ENCODE measurements around the gene SYNE1. TPM values are rescaled to one million over a fixed set of nuclear protein-coding genes. Genes with fewer than 3 reads are reported as not detected.
"Not testable (repeated sequence)": the region's sequence is repeated elsewhere in the genome, so short reads cannot be mapped to it uniquely, and the experiment has no call there.

SYNE1 gene
- total RNA-seq, 1 experiment from 2014 or later: 6.5 TPM

GRCh38 chr6:152563177-152563576 lies 74.0 kb downstream of the SYNE1 start (continued):
- TF ChIP-seq FOXP4 (CRISPR knock-in tag; IDR thresholded peaks at IDR 0.05) (no peak), KAT7 (CRISPR knock-in tag; IDR thresholded peaks at IDR 0.05; ENCODE audit: borderline replicate concordance) (no peak), NR3C1 (CRISPR knock-in tag; conservative IDR thresholded peaks at IDR 0.05; ENCODE audit: low read depth) (no peak), NFYB (CRISPR knock-in tag; conservative IDR thresholded peaks at IDR 0.05; ENCODE audit: low read depth) (no peak), HMGA2 (CRISPR knock-in tag; IDR thresholded peaks at IDR 0.05) (no peak), ZNF671 (CRISPR knock-in tag; IDR thresholded peaks at IDR 0.05) (no peak), PREB (CRISPR knock-in tag; IDR thresholded peaks at IDR 0.05; ENCODE audit: borderline replicate concordance) (no peak)

- peaks cover 10% of the 10 kb centered on the region for H3K36me3 Mint-ChIP-seq
- DNase-seq (ENCODE audit: low spot score); H3K27ac Mint-ChIP-seq; H3K4me3 Mint-ChIP-seq; CTCF ChIA-PET; POLR2A ChIA-PET; ATAC-seq; H3K27me3 Mint-ChIP-seq (ENCODE audit: low read depth); H3K4me1 Mint-ChIP-seq: not testable (repeated sequence)
- peaks cover 40% of the 10 kb centered on the region for H3K9me3 Mint-ChIP-seq
- peak; percentile 40; the same call in 1 of the 2 replicates for TF ChIP-seq HMGA2 (CRISPR knock-in tag; IDR thresholded peaks at IDR 0.05)
Observed at GRCh38 chr6:152558798-152559197, 78.4 kb downstream of the SYNE1 start.

- CTCF ChIA-PET: no interaction called here
- H3K36me3 Mint-ChIP-seq: peaks cover 10% of the 10 kb centered on the region
- POLR2A ChIA-PET: no interaction called here
- ATAC-seq: no peak
- no peak for DNase-seq (ENCODE audit: low spot score)
- H3K4me1 Mint-ChIP-seq: peaks cover 5% of the 10 kb centered on the region; the same call in 1 of the 2 replicates
- TF ChIP-seq ZNF219 (CRISPR knock-in tag; IDR thresholded peaks at IDR 0.05; ENCODE audit: borderline replicate concordance) (no peak), CREB1 (CRISPR knock-in tag; IDR thresholded peaks at IDR 0.05) (no peak), JUN (CRISPR knock-in tag; IDR thresholded peaks at IDR 0.05) (no peak), HMGA2 (CRISPR knock-in tag; IDR thresholded peaks at IDR 0.05) (no peak), TEAD1 (CRISPR knock-in tag; IDR thresholded peaks at IDR 0.05) (no peak), GABPB1 (CRISPR knock-in tag; IDR thresholded peaks at IDR 0.05) (no peak), ETV6 (CRISPR knock-in tag; IDR thresholded peaks at IDR 0.05) (no peak), MAX (CRISPR knock-in tag; IDR thresholded peaks at IDR 0.05) (no peak)
- H3K9me3 Mint-ChIP-seq: peaks cover 40% of the 10 kb centered on the region
- H3K27ac Mint-ChIP-seq: no peak overlapping the region
- H3K27me3 Mint-ChIP-seq (ENCODE audit: low read depth): no peaks in the 10 kb centered on the region
- H3K4me3 Mint-ChIP-seq: no peak overlapping the region
Observed at GRCh38 chr6:152557502-152557901, 79.7 kb downstream of the SYNE1 start.

- no peaks in the 10 kb centered on the region for H3K27me3 Mint-ChIP-seq (ENCODE audit: low read depth)
- ATAC-seq (no peak), DNase-seq (ENCODE audit: low spot score) (no peak)
- peaks cover 10% of the 10 kb centered on the region for H3K36me3 Mint-ChIP-seq
- no peaks in the 10 kb centered on the region for H3K4me1 Mint-ChIP-seq
- no peak overlapping the region for H3K4me3 Mint-ChIP-seq
- ChIA-PET POLR2A (no interaction called here), CTCF (no interaction called here)
- H3K27ac Mint-ChIP-seq: no peak overlapping the region
- H3K9me3 Mint-ChIP-seq: peaks cover 36% of the 10 kb centered on the region
- TF ChIP-seq HMGXB4 (CRISPR knock-in tag; IDR thresholded peaks at IDR 0.05) (no peak), ZNF425 (CRISPR knock-in tag; conservative IDR thresholded peaks at IDR 0.05) (no peak), NR2C2 (CRISPR knock-in tag; IDR thresholded peaks at IDR 0.05) (no peak), EMX1 (CRISPR knock-in tag; IDR thresholded peaks at IDR 0.05) (no peak), HMGA2 (CRISPR knock-in tag; IDR thresholded peaks at IDR 0.05) (no peak), ZNF317 (CRISPR knock-in tag; IDR thresholded peaks at IDR 0.05; ENCODE audit: borderline replicate concordance, low read depth) (no peak), E2F4 (CRISPR knock-in tag; IDR thresholded peaks at IDR 0.05; ENCODE audit: borderline replicate concordance, low read depth) (no peak), GABPB1 (CRISPR knock-in tag; IDR thresholded peaks at IDR 0.05) (no peak), CREB1 (CRISPR knock-in tag; IDR thresholded peaks at IDR 0.05) (no peak), E2F5 (CRISPR knock-in tag; IDR thresholded peaks at IDR 0.05) (no peak)
Observed at GRCh38 chr6:152554851-152555250, 82.3 kb downstream of the SYNE1 start.

All from WTC11 (cell line).